ENCODE measurements around the gene KLHL17.
"Not testable (repeated sequence)": the region's sequence is repeated elsewhere in the genome, so short reads cannot be mapped to it uniquely, and the experiment has no call there.

The KLHL17 gene

GRCh38 chr1:937521-937920 is 22.9 kb upstream of the KLHL17 start:
- no peak for DNase-seq (ENCODE audit: low read depth)

GRCh38 chr1:938088-938683 is 22.2 kb upstream of the KLHL17 start:
- DNase-seq (ENCODE audit: low read depth): no peak

- DNase-seq (ENCODE audit: low read depth): no peak
These were observed 21.5 kb upstream of the KLHL17 start for GRCh38 chr1:938711-939489.

GRCh38 chr1:939511-940106 is 20.8 kb upstream of the KLHL17 start:
- DNase-seq (ENCODE audit: low read depth): no peak

GRCh38 chr1:940107-941014 is 20.0 kb upstream of the KLHL17 start:
- DNase-seq (ENCODE audit: low read depth): no peak

GRCh38 chr1:941015-941587 is 19.3 kb upstream of the KLHL17 start:
- no peak for DNase-seq (ENCODE audit: low read depth)

- no peak for DNase-seq (ENCODE audit: low read depth)
These were observed 18.6 kb upstream of the KLHL17 start for GRCh38 chr1:941588-942383.

GRCh38 chr1:942411-942821 is 18.0 kb upstream of the KLHL17 start:
- DNase-seq (ENCODE audit: low read depth): no peak

- DNase-seq (ENCODE audit: low read depth): no peak
These were observed 17.4 kb upstream of the KLHL17 start for GRCh38 chr1:942864-943533.

GRCh38 chr1:943545-944340 is 16.6 kb upstream of the KLHL17 start:
- no peak for DNase-seq (ENCODE audit: low read depth)

GRCh38 chr1:944341-945325 is 15.8 kb upstream of the KLHL17 start:
- DNase-seq (ENCODE audit: low read depth): no peak

- DNase-seq (ENCODE audit: low read depth): no peak
These were observed 14.5 kb upstream of the KLHL17 start for GRCh38 chr1:945688-946556.

GRCh38 chr1:946811-947210 is 13.6 kb upstream of the KLHL17 start:
- not testable (repeated sequence) for DNase-seq (ENCODE audit: low read depth)

- no peak for DNase-seq (ENCODE audit: low read depth)
These were observed 12.4 kb upstream of the KLHL17 start for GRCh38 chr1:947958-948357.

GRCh38 chr1:950268-950667 is 10.1 kb upstream of the KLHL17 start:
- DNase-seq (ENCODE audit: low read depth): no peak

GRCh38 chr1:950881-951280 is 9.5 kb upstream of the KLHL17 start:
- DNase-seq (ENCODE audit: low read depth): no peak

GRCh38 chr1:951364-951763 is 9.0 kb upstream of the KLHL17 start:
- DNase-seq (ENCODE audit: low read depth): no peak

- DNase-seq (ENCODE audit: low read depth): no peak
These were observed 8.2 kb upstream of the KLHL17 start for GRCh38 chr1:952201-952600.

Data from stimulated activated CD8-positive, alpha-beta memory T cell treated with anti-CD3 and anti-CD28 coated beads, Interleukin-12 subunit alpha, Interleukin-12 subunit beta, amount 100 ng/mL, for 1 hour (primary cell).